Brain microvascular endothelial cell (primary cell): Measurements from ENCODE around the gene LHFPL6.

ENCODE experiments used
- DNase-seq: peaks from one replicate; pipeline ENCODE4 v3.0.0-alpha.2; 2020
- H3K27ac ChIP-seq: fragments of 250-450 bp; sonication (Bioruptor Pico); 2 replicates; pipeline ENCODE4 v1.5.1; 2020; ENCODE audit warnings: mild to moderate bottlenecking, moderate library complexity
- H3K27me3 ChIP-seq: fragments of 250-450 bp; sonication (Bioruptor Pico); replicated peaks from 2 replicates; pipeline ENCODE4 v1.5.1; 2020; ENCODE audit warnings: mild to moderate bottlenecking
- H3K36me3 ChIP-seq: fragments of 250-450 bp; sonication (Bioruptor Pico); replicated peaks from 2 replicates; pipeline ENCODE4 v1.5.1; 2020; ENCODE audit warnings: mild to moderate bottlenecking
- H3K4me3 ChIP-seq: 2 replicates; pipeline ENCODE4 v1.5.1; 2011; ENCODE audit warnings: low read depth, mild to moderate bottlenecking, control low read depth, low read length, moderate library complexity
- CTCF ChIP-seq: IDR thresholded peaks from 2 replicates; pipeline ENCODE4 v1.5.1; 2011; ENCODE audit warnings: low read depth, mild to moderate bottlenecking, moderate library complexity, low read length, control low read depth, inconsistent platforms; ENCODE audit errors: missing control alignments
- in situ Hi-C: cut with HindIII; loops from 2 replicates; pipeline ENCODE4 v1.10.0; 2017; ENCODE audit warnings: low sequenced_read_pairs, low pct_ligation_motif_present

The LHFPL6 gene

GRCh38 chr13:39468306-39468705 lies 134.7 kb downstream of the LHFPL6 start:
- TF ChIP-seq CTCF: no peak
- Histone ChIP-seq H3K27me3 (no peaks in the 10 kb centered on the region), H3K27ac (no peak overlapping the region), H3K36me3 (no peaks in the 10 kb centered on the region), H3K4me3 (no peak overlapping the region)
- no peak for DNase-seq
- in situ Hi-C loops: no loop called here

- in situ Hi-C loops: no loop called here
- no peak for DNase-seq
- no peak for TF ChIP-seq CTCF
Observed at GRCh38 chr13:39463611-39464010, 139.4 kb downstream of the LHFPL6 start.

GRCh38 chr13:39462906-39463305 lies 140.1 kb downstream of the LHFPL6 start:
- Histone ChIP-seq H3K27me3 (no peaks in the 10 kb centered on the region), H3K27ac (no peak overlapping the region), H3K36me3 (no peaks in the 10 kb centered on the region), H3K4me3 (no peak overlapping the region)
- no peak for TF ChIP-seq CTCF
- in situ Hi-C loops: no loop called here
- DNase-seq: no peak

More at GRCh38 chr13:39463611-39464010, 139.4 kb downstream of the LHFPL6 start:
- Histone ChIP-seq H3K27ac (no peak overlapping the region), H3K36me3 (no peaks in the 10 kb centered on the region), H3K27me3 (no peaks in the 10 kb centered on the region), H3K4me3 (no peak overlapping the region)

GRCh38 chr13:39462428-39462827 lies 140.6 kb downstream of the LHFPL6 start:
- Histone ChIP-seq H3K36me3 (no peaks in the 10 kb centered on the region), H3K4me3 (no peak overlapping the region), H3K27me3 (no peaks in the 10 kb centered on the region), H3K27ac (no peak overlapping the region)
- no peak for TF ChIP-seq CTCF
- no peak for DNase-seq
- in situ Hi-C loops: no loop called here

GRCh38 chr13:39461685-39462266 lies 141.2 kb downstream of the LHFPL6 start:
- Histone ChIP-seq H3K4me3 (no peak overlapping the region), H3K27ac (no peak overlapping the region), H3K27me3 (no peaks in the 10 kb centered on the region), H3K36me3 (no peaks in the 10 kb centered on the region)
- DNase-seq: no peak
- in situ Hi-C loops: no loop called here
- TF ChIP-seq CTCF: no peak

GRCh38 chr13:39457274-39457673 lies 145.7 kb downstream of the LHFPL6 start:
- no peaks in the 10 kb centered on the region for H3K36me3 ChIP-seq
- no peak overlapping the region for H3K4me3 ChIP-seq
- no peaks in the 10 kb centered on the region for H3K27me3 ChIP-seq
- no peak for DNase-seq
- no peak overlapping the region for H3K27ac ChIP-seq
- in situ Hi-C loops: no loop called here
- no peak for TF ChIP-seq CTCF
